Caco-2 (cell line): ENCODE measurements around the gene CA7. TPM values are rescaled to one million over a fixed set of nuclear protein-coding genes. Genes with fewer than 3 reads are reported as not detected.

ENCODE experiments used
- BruUV-seq: library from RNA; stranded (reverse); fragments of 400-500 nt; replicated peaks from 2 replicates; lab custom pipeline; 2021; lab: Mats Ljungman, UMichigan
- CTCF ChIA-PET: fragments of 300-600 bp; sonication (Branson Sonifier 250); formaldehyde crosslinking; loops from one replicate; lab custom pipeline; 2022; ENCODE audit warnings: antibody characterized with exemption; lab: Charles Lee
- POLR2A ChIA-PET: fragments of 300-600 bp; sonication (Branson Sonifier 250); formaldehyde crosslinking; loops from one replicate; lab custom pipeline; 2022; ENCODE audit warnings: antibody characterized with exemption; lab: Charles Lee
- DNase-seq, 2 experiments: peaks; one replicate each; pipeline versions ENCODE4 v3.0.0 to v3.0.0-alpha.2; 2020 to 2022
- H3K27me3 ChIP-seq: replicated peaks from 2 replicates; pipeline ENCODE4 v1.6.0; 2011; ENCODE audit warnings: low read length; ENCODE audit not compliant: control insufficient read depth, insufficient read depth
- H3K36me3 ChIP-seq: 2 replicates; pipeline ENCODE4 v1.5.1; 2011; ENCODE audit warnings: low read length; ENCODE audit not compliant: control insufficient read depth, insufficient read depth
- H3K4me1 ChIP-seq: fragments of 250-450 bp; sonication (Bioruptor Pico); 2 replicates; pipeline ENCODE4 v1.5.1; 2020; ENCODE audit warnings: mild to moderate bottlenecking
- H3K4me3 ChIP-seq: 2 replicates; pipeline ENCODE4 v1.5.1; 2011; ENCODE audit warnings: low read depth, mild to moderate bottlenecking, control low read depth, low read length
- H3K9me3 ChIP-seq: fragments of 250-450 bp; sonication (Bioruptor Pico); 2 replicates; pipeline ENCODE4 v1.5.1; 2020; ENCODE audit warnings: mild to moderate bottlenecking, moderate library complexity
- H3K27ac Mint-ChIP-seq: one replicate; pipeline ENCODE4 v1.8.0; 2022; ENCODE audit warnings: mixed read lengths; ENCODE audit not compliant: unreplicated experiment
- H3K27me3 Mint-ChIP-seq: one replicate; pipeline ENCODE4 v1.8.0; 2022; ENCODE audit warnings: mixed read lengths; ENCODE audit not compliant: insufficient read depth, unreplicated experiment
- H3K36me3 Mint-ChIP-seq: one replicate; pipeline ENCODE4 v1.8.0; 2022; ENCODE audit warnings: mild to moderate bottlenecking, mixed read lengths; ENCODE audit not compliant: insufficient read depth, unreplicated experiment
- H3K4me1 Mint-ChIP-seq: one replicate; pipeline ENCODE4 v1.8.0; 2022; ENCODE audit warnings: low read depth, mixed read lengths; ENCODE audit not compliant: unreplicated experiment
- H3K4me3 Mint-ChIP-seq: one replicate; pipeline ENCODE4 v1.8.0; 2022; ENCODE audit warnings: mild to moderate bottlenecking, moderate library complexity, mixed read lengths; ENCODE audit not compliant: unreplicated experiment
- H3K9me3 Mint-ChIP-seq: one replicate; pipeline ENCODE4 v1.8.0; 2022; ENCODE audit warnings: mixed read lengths; ENCODE audit not compliant: unreplicated experiment
- CTCF ChIP-seq, 2 experiments: fragments of 200-600 bp in 1 of 2; IDR thresholded peaks; 1 replicate in 1 of 2; 2 replicates in 1 of 2; pipeline versions ENCODE4 v1.5.1 to v1.8.0; 2011 to 2022; ENCODE audit warnings: antibody characterized with exemption in 1 of 2, control low read depth in 1 of 2, inconsistent platforms in 1 of 2, low read depth in 1 of 2, low read length in 1 of 2, mild to moderate bottlenecking in 1 of 2, moderate library complexity in 1 of 2; ENCODE audit not compliant: insufficient read depth in 1 of 2, severe bottlenecking in 1 of 2, unreplicated experiment in 1 of 2
- intact Hi-C: fragments of 100-400 bp; cut with micrococcal nuclease; formaldehyde crosslinking; loops from one replicate; pipeline ENCODE4 v1.10.0; 2022; ENCODE audit not compliant: unreplicated experiment
- total RNA-seq: library from RNA; stranded (reverse); gene quantifications from 2 replicates; pipeline ENCODE4 v1.2.3, GENCODE V29; 2022

Gene CA7
- total RNA-seq, 1 experiment from 2014 or later = 0.68 TPM

- H3K27me3 Mint-ChIP-seq = no peaks in the 10 kb centered on the region
- Histone ChIP-seq H3K4me1 (peaks cover 20% of the 10 kb centered on the region), H3K4me3 (no peak overlapping the region), H3K36me3 (peaks cover 2% of the 10 kb centered on the region), H3K9me3 (no peaks in the 10 kb centered on the region), H3K27me3 (no peaks in the 10 kb centered on the region)
- CTCF ChIA-PET = interaction anchor here (1.3 kb wide), 1 partner anchor 18 kb away, joined by 4 read pairs; no protein-coding TSS in a partner anchor
- intact Hi-C loops = no loop called here
- no peak for DNase-seq
- no peaks in the 10 kb centered on the region for H3K9me3 Mint-ChIP-seq
- BruUV-seq = no TSS peak
- H3K4me1 Mint-ChIP-seq = peaks cover 18% of the 10 kb centered on the region
- no peak overlapping the region for H3K27ac Mint-ChIP-seq
- POLR2A ChIA-PET = no interaction called here
- H3K36me3 Mint-ChIP-seq = peaks cover 54% of the 10 kb centered on the region
- H3K4me3 Mint-ChIP-seq = no peak overlapping the region
- no peak for TF ChIP-seq CTCF (IDR thresholded peaks at IDR 0.05; ENCODE audit: insufficient read depth in 1 of 2, low read depth in 1 of 2, low read length in 1 of 2, severe bottlenecking in 1 of 2, unreplicated experiment in 1 of 2)
Measured at GRCh38 chr16:66889622-66890021, 45.4 kb downstream of the CA7 start.

- H3K27ac Mint-ChIP-seq = no peak overlapping the region
Measured at GRCh38 chr16:66890799-66891198, 46.6 kb downstream of the CA7 start.

GRCh38 chr16:66891360-66891759, 47.1 kb downstream of the CA7 start:
- Mint-ChIP-seq H3K4me1 (peaks cover 15% of the 10 kb centered on the region), H3K27me3 (no peaks in the 10 kb centered on the region), H3K27ac (no peak overlapping the region), H3K36me3 (peaks cover 43% of the 10 kb centered on the region), H3K9me3 (no peaks in the 10 kb centered on the region), H3K4me3 (no peak overlapping the region)
- ChIA-PET CTCF (interaction anchor here (1.2 kb wide), 2 partner anchors 19 to 61 kb away, joined by 3 read pairs; partner anchors contain the start of gene NAE1), POLR2A (interaction anchor here (0.6 kb wide), 2 partner anchors 355 to 619 kb away, joined by 3 to 7 read pairs; no protein-coding TSS in a partner anchor)
- TF ChIP-seq CTCF (IDR thresholded peaks at IDR 0.05; ENCODE audit: insufficient read depth in 1 of 2, low read depth in 1 of 2, low read length in 1 of 2, severe bottlenecking in 1 of 2, unreplicated experiment in 1 of 2) = no peak
- BruUV-seq = no TSS peak
- no peak for DNase-seq
- Histone ChIP-seq H3K4me1 (peaks cover 17% of the 10 kb centered on the region), H3K27me3 (no peaks in the 10 kb centered on the region), H3K9me3 (no peaks in the 10 kb centered on the region), H3K4me3 (no peak overlapping the region), H3K36me3 (no peaks in the 10 kb centered on the region; the same call in 1 of the 2 replicates)
- intact Hi-C loops = no loop called here

More at GRCh38 chr16:66890799-66891198, 46.6 kb downstream of the CA7 start:
- Mint-ChIP-seq H3K4me1 (peaks cover 15% of the 10 kb centered on the region), H3K27me3 (no peaks in the 10 kb centered on the region), H3K9me3 (no peaks in the 10 kb centered on the region), H3K4me3 (no peak overlapping the region), H3K36me3 (peaks cover 46% of the 10 kb centered on the region)
- TF ChIP-seq CTCF (IDR thresholded peaks at IDR 0.05; ENCODE audit: insufficient read depth in 1 of 2, low read depth in 1 of 2, low read length in 1 of 2, severe bottlenecking in 1 of 2, unreplicated experiment in 1 of 2) = no peak
- intact Hi-C loops = no loop called here
- H3K27me3 ChIP-seq = no peaks in the 10 kb centered on the region
- ChIA-PET CTCF (interaction anchor here (0.8 to 1.3 kb wide), 3 partner anchors 16 to 60 kb away, joined by 3 to 4 read pairs (median 3); partner anchors contain the start of gene NAE1), POLR2A (no interaction called here)
- H3K36me3 ChIP-seq = no peaks in the 10 kb centered on the region; the same call in 1 of the 2 replicates
- no peaks in the 10 kb centered on the region for H3K9me3 ChIP-seq
- no peak overlapping the region for H3K4me3 ChIP-seq
- H3K4me1 ChIP-seq = peaks cover 17% of the 10 kb centered on the region
- BruUV-seq = no TSS peak
- DNase-seq = no peak
